ENCODE results near the gene SLC49A4. TPM values are rescaled to one million over a fixed set of nuclear protein-coding genes. Genes with fewer than 3 reads are reported as not detected.
"Not testable (repeated sequence)": the region's sequence is repeated elsewhere in the genome, so short reads cannot be mapped to it uniquely, and the experiment has no call there.

SLC49A4 gene, protein sequence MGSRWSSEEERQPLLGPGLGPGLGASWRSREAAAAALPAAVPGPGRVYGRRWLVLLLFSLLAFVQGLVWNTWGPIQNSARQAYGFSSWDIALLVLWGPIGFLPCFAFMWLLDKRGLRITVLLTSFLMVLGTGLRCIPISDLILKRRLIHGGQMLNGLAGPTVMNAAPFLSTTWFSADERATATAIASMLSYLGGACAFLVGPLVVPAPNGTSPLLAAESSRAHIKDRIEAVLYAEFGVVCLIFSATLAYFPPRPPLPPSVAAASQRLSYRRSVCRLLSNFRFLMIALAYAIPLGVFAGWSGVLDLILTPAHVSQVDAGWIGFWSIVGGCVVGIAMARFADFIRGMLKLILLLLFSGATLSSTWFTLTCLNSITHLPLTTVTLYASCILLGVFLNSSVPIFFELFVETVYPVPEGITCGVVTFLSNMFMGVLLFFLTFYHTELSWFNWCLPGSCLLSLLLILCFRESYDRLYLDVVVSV
- 16.4 and 16.6 TPM in 2 replicates for total RNA-seq
- long read RNA-seq, partial matches to known transcripts: 4 of 8 reads
- long read RNA-seq, other reads (novel, unspliced or antisense): 1 of 8 reads

DNA sequence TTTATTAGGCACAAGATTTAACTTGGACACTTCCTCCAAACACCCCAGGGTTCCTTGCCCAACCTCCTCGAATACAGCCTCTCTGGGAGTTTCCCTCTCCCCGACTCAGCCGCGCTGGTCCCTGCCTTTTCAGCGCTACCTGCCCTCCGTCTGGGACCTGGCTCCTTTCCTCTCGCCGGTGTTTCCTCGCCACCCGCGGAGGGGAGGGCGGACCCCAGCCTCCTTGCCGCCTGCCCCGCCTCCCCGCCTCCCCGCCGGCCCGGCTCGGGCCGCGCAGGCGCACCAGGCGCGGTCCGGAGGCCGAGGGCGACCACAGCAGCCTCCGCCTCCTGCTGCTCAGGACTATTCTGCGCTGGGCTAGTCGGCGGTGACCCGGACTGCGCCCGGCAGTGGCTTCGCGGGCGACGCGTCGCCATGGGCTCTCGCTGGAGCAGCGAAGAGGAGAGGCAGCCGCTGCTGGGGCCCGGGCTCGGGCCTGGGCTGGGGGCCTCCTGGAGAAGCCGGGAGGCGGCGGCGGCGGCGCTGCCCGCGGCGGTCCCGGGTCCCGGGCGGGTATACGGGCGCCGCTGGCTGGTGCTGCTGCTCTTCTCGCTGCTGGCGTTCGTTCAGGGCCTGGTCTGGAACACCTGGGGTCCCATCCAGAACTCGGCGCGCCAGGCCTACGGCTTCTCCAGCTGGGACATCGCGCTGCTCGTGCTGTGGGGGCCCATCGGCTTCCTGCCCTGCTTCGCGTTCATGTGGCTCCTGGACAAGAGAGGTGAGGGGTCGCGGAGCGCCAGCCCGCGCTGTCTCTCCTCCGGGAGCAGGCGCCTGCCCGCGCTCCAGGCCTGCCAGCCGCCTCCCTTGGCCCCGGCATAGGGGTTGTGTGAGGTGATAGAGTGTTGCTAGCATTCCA, at the start of gene SLC49A4:
Gene SLC49A4 (plus strand): TSS at position 291 of the 895 bp plus-strand sequence. CDS start 124 bp downstream, at position 415.
- Mint-ChIP-seq H3K4me1 (peaks cover 35% of the 10 kb centered on the region), H3K27me3 (ENCODE audit: low read depth) (no peaks in the 10 kb centered on the region), H3K27ac (ENCODE audit: unreplicated experiment) (peak within 1 kb of the TSS; percentile 98), H3K9me3 (no peaks in the 10 kb centered on the region), H3K36me3 (ENCODE audit: low read depth) (peaks cover 2% of the 10 kb centered on the region), H3K4me3 (peak within 1 kb of the TSS; percentile 83)
- TF ChIP-seq, protein P1, sequence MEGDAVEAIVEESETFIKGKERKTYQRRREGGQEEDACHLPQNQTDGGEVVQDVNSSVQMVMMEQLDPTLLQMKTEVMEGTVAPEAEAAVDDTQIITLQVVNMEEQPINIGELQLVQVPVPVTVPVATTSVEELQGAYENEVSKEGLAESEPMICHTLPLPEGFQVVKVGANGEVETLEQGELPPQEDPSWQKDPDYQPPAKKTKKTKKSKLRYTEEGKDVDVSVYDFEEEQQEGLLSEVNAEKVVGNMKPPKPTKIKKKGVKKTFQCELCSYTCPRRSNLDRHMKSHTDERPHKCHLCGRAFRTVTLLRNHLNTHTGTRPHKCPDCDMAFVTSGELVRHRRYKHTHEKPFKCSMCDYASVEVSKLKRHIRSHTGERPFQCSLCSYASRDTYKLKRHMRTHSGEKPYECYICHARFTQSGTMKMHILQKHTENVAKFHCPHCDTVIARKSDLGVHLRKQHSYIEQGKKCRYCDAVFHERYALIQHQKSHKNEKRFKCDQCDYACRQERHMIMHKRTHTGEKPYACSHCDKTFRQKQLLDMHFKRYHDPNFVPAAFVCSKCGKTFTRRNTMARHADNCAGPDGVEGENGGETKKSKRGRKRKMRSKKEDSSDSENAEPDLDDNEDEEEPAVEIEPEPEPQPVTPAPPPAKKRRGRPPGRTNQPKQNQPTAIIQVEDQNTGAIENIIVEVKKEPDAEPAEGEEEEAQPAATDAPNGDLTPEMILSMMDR (conservative IDR thresholded peaks at IDR 0.05): no peak
- DNase-seq (ENCODE audit: low read depth, low spot score): peak; percentile 70

DNA sequence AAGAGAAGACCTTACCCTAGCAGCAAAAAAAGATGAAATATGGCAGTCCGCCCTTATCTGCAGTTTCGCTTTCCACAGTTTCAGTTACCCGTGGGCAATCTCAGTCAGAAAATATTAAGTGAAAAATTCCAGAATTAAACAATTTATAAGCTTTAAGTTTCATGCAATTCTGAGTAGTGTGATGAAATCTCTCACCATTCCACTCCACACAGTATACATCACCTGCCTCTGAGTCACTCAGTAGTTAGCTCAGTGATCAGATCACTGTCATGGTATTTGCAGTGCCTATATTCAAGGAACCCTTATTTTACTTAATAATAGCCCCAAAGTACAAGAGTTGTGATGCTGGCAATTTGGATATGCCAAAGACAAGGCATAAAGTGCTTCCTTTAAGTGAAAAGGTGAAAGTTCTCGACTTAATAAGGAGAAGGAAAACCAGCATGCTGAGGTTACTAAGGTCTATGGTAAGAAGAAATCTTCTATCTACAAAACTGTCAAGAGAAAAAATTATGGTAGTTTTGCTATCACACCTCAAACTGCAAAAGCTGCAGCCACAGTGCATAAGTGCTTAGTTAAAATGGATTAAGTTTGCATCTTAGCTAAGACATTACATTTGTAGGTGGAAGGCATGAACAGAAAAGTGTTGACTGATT, 49.4 kb upstream of the SLC49A4 start:
- no peak for DNase-seq (ENCODE audit: low read depth, low spot score)
- no peaks in the 10 kb centered on the region for H3K4me1 Mint-ChIP-seq
- no peaks in the 10 kb centered on the region for H3K27me3 Mint-ChIP-seq (ENCODE audit: low read depth)
- TF ChIP-seq, protein P1 (conservative IDR thresholded peaks at IDR 0.05): no peak
- no peak overlapping the region for H3K4me3 Mint-ChIP-seq
- no peak overlapping the region for H3K27ac Mint-ChIP-seq (ENCODE audit: unreplicated experiment)
- peaks cover 17% of the 10 kb centered on the region for H3K9me3 Mint-ChIP-seq
- H3K36me3 Mint-ChIP-seq (ENCODE audit: low read depth): peaks cover 41% of the 10 kb centered on the region

DNA sequence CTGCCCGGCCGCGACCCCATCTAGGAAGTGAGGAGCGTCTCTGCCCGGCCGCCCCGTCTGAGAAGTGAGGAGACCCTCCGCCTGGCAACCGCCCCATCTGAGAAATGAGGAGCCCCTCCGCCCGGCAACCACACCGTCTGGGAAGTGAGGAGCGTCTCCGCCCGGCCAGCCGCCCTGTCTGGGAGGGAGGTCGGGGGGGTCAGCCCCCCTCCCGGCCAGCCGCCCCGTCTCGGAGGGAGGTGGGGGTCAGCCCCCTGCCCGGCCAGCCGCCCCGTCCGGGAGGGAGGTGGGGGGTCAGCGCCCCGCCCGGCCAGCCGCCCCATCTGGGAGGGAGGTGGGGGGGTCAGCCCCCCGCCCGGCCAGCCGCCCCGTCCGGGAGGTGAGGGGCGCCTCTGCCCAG, 47.6 kb upstream of the SLC49A4 start:
- H3K4me1 Mint-ChIP-seq; H3K27me3 Mint-ChIP-seq (ENCODE audit: low read depth); H3K27ac Mint-ChIP-seq (ENCODE audit: unreplicated experiment); H3K4me3 Mint-ChIP-seq; DNase-seq (ENCODE audit: low read depth, low spot score): not testable (repeated sequence)
- H3K9me3 Mint-ChIP-seq: peaks cover 15% of the 10 kb centered on the region
- peaks cover 32% of the 10 kb centered on the region for H3K36me3 Mint-ChIP-seq (ENCODE audit: low read depth)

DNA sequence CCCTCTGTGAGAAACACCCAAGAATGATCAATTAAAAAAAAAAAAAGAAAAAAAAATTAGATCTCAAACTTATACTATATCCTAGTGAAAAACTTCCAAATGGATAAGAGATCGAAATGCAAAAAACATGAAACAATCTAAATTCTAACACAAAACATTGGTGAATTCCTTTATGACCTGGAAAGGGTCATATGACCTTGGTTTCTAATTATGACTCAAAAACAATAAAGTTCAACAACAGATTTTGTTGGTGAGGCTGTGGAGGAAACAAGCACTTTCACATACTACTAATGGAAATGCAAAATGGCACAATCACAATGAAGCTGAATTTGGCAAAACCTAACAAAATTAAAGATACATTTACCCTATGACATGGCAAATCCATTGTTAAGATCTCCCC, 46.5 kb upstream of the SLC49A4 start:
- no peaks in the 10 kb centered on the region for H3K4me1 Mint-ChIP-seq
- DNase-seq (ENCODE audit: low read depth, low spot score): no peak
- TF ChIP-seq, protein P1 (conservative IDR thresholded peaks at IDR 0.05): no peak
- peaks cover 32% of the 10 kb centered on the region for H3K36me3 Mint-ChIP-seq (ENCODE audit: low read depth)
- no peaks in the 10 kb centered on the region for H3K27me3 Mint-ChIP-seq (ENCODE audit: low read depth)
- peaks cover 10% of the 10 kb centered on the region for H3K9me3 Mint-ChIP-seq
- H3K4me3 Mint-ChIP-seq: no peak overlapping the region
- no peak overlapping the region for H3K27ac Mint-ChIP-seq (ENCODE audit: unreplicated experiment)

DNA sequence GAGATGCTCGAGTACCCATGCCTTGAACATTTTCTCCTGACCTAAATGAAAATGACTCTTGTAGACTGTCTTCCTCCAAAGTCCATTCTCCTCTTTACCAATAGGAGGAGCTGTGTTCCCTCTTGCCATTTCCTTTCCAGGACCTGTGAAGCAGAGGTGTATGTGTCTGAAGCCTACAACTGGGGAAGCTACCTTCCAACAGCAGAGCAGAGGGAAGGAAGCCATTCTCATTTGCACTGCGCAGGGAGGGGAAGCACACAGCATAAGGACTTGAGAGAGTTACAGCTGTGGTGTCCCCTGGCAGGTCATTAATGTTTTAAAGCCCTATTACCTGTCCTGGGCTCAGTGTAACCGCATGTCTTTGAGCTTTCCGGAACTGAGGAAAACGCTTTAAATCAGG, 39.9 kb upstream of the SLC49A4 start:
- no peak for DNase-seq (ENCODE audit: low read depth, low spot score)
- Mint-ChIP-seq H3K27ac (ENCODE audit: unreplicated experiment) (no peak overlapping the region), H3K4me3 (no peak overlapping the region), H3K36me3 (ENCODE audit: low read depth) (peaks cover 16% of the 10 kb centered on the region), H3K9me3 (peaks cover 2% of the 10 kb centered on the region), H3K27me3 (ENCODE audit: low read depth) (no peaks in the 10 kb centered on the region), H3K4me1 (no peaks in the 10 kb centered on the region)
- TF ChIP-seq, protein P1 (conservative IDR thresholded peaks at IDR 0.05): peak; percentile 72

Data from neural crest cell (in vitro differentiated cells).